ENCODE results near the gene MOXD1. TPM values are rescaled to one million over a fixed set of nuclear protein-coding genes. Genes with fewer than 3 reads are reported as not detected.
A peak's percentile ranks its signal among the peaks of the same experiment; 100 is the strongest.

MOXD1 gene
- 8.0 and 8.2 TPM in 2 replicates for total RNA-seq
- long read RNA-seq, transcript MOXD1-202 (12 exons, 3,059 nt): major isoform, 10 of 12 reads
- long read RNA-seq, partial matches to known transcripts: 1 of 12 reads
- long read RNA-seq, other reads (novel, unspliced or antisense): 1 of 12 reads

- H3K4me1 Mint-ChIP-seq (ENCODE audit: unreplicated experiment): peaks cover 27% of the 10 kb centered on the region
- H3K9me3 Mint-ChIP-seq (ENCODE audit: unreplicated experiment): peaks cover 4% of the 10 kb centered on the region
- peak; percentile 38 for TF ChIP-seq CTCF (IDR thresholded peaks at IDR 0.05)
- DNase-seq (ENCODE audit: extremely low spot score, unreplicated experiment): peak; percentile 88
- peak within 1 kb of the TSS; percentile 80 for H3K4me3 Mint-ChIP-seq (ENCODE audit: unreplicated experiment)
- H3K27me3 Mint-ChIP-seq (ENCODE audit: unreplicated experiment): no peaks in the 10 kb centered on the region
- peak within 1 kb of the TSS; percentile 47 for H3K27ac Mint-ChIP-seq (ENCODE audit: unreplicated experiment)
- peaks cover 3% of the 10 kb centered on the region for H3K36me3 Mint-ChIP-seq (ENCODE audit: unreplicated experiment)
These were observed at the start of gene MOXD1 for GRCh38 chr6:132400883-132401617. TSS of gene MOXD1 (minus strand) at chr6:132401475. CDS start at chr6:132401426, 49 bp downstream.

DNA sequence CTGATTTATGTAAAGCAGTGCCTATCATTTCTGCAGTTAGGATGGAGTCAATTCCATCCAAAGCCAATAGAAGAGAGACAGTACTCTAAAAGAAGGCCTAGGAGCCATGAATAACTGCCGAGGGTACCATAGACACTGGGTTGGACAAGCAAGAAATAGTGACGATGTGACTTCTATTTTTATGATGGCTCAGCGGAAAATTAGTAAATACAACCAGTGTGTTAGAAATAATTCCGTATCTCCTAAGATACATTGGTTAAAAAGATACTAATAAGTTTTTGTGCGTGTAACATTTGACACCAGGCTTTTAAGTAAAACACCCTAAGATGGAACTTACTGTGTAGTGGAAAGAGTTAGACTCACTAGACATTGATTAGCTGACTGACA is 45.6 kb upstream of the MOXD1 start:
- H3K27ac Mint-ChIP-seq (ENCODE audit: unreplicated experiment): peak overlapping the region; percentile 15
- TF ChIP-seq CTCF (IDR thresholded peaks at IDR 0.05): no peak
- peaks cover 31% of the 10 kb centered on the region for H3K4me1 Mint-ChIP-seq (ENCODE audit: unreplicated experiment)
- no peaks in the 10 kb centered on the region for H3K27me3 Mint-ChIP-seq (ENCODE audit: unreplicated experiment)
- DNase-seq (ENCODE audit: extremely low spot score, unreplicated experiment): no peak
- peaks cover 11% of the 10 kb centered on the region for H3K9me3 Mint-ChIP-seq (ENCODE audit: unreplicated experiment)
- no peak overlapping the region for H3K4me3 Mint-ChIP-seq (ENCODE audit: unreplicated experiment)
- peaks cover 26% of the 10 kb centered on the region for H3K36me3 Mint-ChIP-seq (ENCODE audit: unreplicated experiment)

DNA sequence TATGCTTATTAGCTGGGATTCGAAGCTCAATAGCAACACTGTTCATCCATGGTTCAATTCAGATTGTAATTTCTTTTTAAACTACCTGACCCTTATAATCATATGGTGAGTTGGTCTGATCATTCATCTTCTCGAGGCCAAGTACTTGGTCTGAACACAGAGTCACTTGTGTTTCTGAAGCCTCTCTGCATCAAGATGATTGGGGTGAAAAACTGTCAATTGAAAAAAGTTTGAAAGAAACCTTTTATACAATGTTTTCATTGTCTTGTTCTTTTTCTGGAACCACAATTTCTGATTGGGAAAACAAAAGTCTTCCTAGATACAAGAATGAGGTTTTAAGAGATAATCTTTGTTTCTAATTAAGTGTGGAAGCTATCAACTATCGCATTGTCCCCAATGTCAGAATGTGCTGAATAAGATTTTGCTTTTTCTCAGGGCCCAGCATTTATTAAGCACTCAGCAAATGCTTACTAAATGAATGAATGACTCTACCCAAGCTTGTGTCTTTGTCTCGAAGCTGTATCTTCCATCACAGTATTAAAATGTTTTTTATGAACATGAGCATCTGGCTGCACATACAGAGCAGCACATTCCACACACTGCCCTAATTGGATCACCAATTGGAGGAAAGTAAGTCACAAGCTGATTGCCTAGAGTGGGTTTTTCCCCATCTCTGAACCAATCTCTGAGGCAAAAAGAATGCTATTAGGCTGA is 45.0 kb upstream of the MOXD1 start:
- Mint-ChIP-seq H3K4me1 (ENCODE audit: unreplicated experiment) (peaks cover 31% of the 10 kb centered on the region), H3K27me3 (ENCODE audit: unreplicated experiment) (no peaks in the 10 kb centered on the region), H3K36me3 (ENCODE audit: unreplicated experiment) (peaks cover 21% of the 10 kb centered on the region), H3K9me3 (ENCODE audit: unreplicated experiment) (peaks cover 17% of the 10 kb centered on the region), H3K4me3 (ENCODE audit: unreplicated experiment) (no peak overlapping the region), H3K27ac (ENCODE audit: unreplicated experiment) (peak overlapping the region; percentile 70)
- DNase-seq (ENCODE audit: extremely low spot score, unreplicated experiment): no peak
- TF ChIP-seq CTCF (IDR thresholded peaks at IDR 0.05): no peak

DNA sequence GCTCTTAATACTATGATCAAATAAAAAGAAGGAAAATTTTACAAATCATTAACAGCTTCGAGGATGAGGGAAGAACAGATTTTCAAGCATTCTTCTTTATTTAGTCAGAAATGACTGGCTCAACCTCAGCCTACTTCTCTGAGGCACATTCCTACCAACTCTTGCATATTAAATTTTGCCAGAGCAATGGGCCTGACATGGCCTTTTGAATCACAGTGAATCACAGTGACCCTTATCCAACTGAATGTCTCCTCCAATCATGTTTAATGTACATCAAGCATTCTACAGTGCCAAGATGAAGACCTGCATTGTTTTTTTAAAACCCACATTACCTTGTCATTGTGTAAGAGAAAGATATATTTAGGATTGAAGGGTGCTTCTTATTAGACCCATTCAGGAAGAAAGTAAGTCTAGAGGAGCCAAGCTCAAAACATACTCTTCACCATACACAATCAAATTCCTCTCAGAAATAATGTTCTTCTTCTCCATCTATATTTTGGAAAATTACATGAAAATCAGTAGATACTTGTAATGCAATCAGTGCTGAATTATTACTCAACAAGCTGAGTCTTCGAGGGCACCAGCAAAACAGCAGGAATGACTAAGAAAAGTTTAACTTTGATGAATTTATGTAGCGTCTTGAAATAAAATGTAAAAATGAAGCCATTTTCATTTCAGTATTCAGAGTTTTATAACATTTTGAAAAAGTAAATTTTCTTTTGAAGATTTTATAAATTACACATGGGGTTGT is 44.1 kb upstream of the MOXD1 start:
- no peak for DNase-seq (ENCODE audit: extremely low spot score, unreplicated experiment)
- H3K4me3 Mint-ChIP-seq (ENCODE audit: unreplicated experiment): no peak overlapping the region
- H3K27ac Mint-ChIP-seq (ENCODE audit: unreplicated experiment): peak overlapping the region; percentile 70
- H3K9me3 Mint-ChIP-seq (ENCODE audit: unreplicated experiment): peaks cover 21% of the 10 kb centered on the region
- TF ChIP-seq CTCF (IDR thresholded peaks at IDR 0.05): no peak
- H3K4me1 Mint-ChIP-seq (ENCODE audit: unreplicated experiment): peaks cover 31% of the 10 kb centered on the region
- H3K27me3 Mint-ChIP-seq (ENCODE audit: unreplicated experiment): no peaks in the 10 kb centered on the region
- H3K36me3 Mint-ChIP-seq (ENCODE audit: unreplicated experiment): peaks cover 15% of the 10 kb centered on the region
